A549 (cell line): ENCODE results near the gene CTNND2.

Experiments used
- ELK1 ChIP-seq: fragments of 150-350 bp; IDR thresholded peaks from 2 replicates; pipeline ENCODE4 v1.6.1; 2014; ENCODE audit warnings: low read depth, mild to moderate bottlenecking, low read length
- EP300 ChIP-seq, 2 experiments: fragments of >200 bp; sonication (Bioruptor Twin); formaldehyde crosslinking; IDR thresholded peaks; 2 replicates in 1 of 2; 3 replicates in 1 of 2; pipeline ENCODE4 v1.6.1; 2016 to 2017
- HMGXB4 ChIP-seq: fragments of 250-450 bp; sonication (Bioruptor Pico); IDR thresholded peaks from 2 replicates; pipeline ENCODE4 v1.5.0; 2021; ENCODE audit warnings: mild to moderate bottlenecking, moderate library complexity, borderline replicate concordance
- JUNB ChIP-seq: fragments of >200 bp; sonication (Bioruptor Twin); formaldehyde crosslinking; IDR thresholded peaks from 2 replicates; pipeline ENCODE4 v1.6.1; 2016
- KDM1A ChIP-seq: fragments of 200-600 bp; sonication (generic); IDR thresholded peaks from 2 replicates; pipeline ENCODE4 v1.6.1; 2016; ENCODE audit warnings: low read depth, mild to moderate bottlenecking
- KDM5A ChIP-seq: fragments of 200-600 bp; sonication (generic); IDR thresholded peaks from 2 replicates; pipeline ENCODE4 v1.6.1; 2016; ENCODE audit warnings: antibody characterized with exemption, mild to moderate bottlenecking
- POLR2A ChIP-seq: IDR thresholded peaks from 2 replicates; pipeline ENCODE4 v1.6.1; 2012; ENCODE audit warnings: mild to moderate bottlenecking, low read length
- POLR2AphosphoS2 ChIP-seq: conservative IDR thresholded peaks from 2 replicates; pipeline ENCODE4 v1.6.1; 2012; ENCODE audit warnings: low read length, improper control_type of control experiment, inconsistent platforms
- RAD21 ChIP-seq, 2 experiments: fragments of >200 bp in 1 of 2; sonication (Bioruptor Twin) in 1 of 2; formaldehyde crosslinking in 1 of 2; IDR thresholded peaks in 1 of 2; conservative IDR thresholded peaks in 1 of 2; 2 replicates in 1 of 2; 3 replicates in 1 of 2; pipeline ENCODE4 v1.6.1; 2012 to 2018; ENCODE audit warnings: inconsistent platforms in 1 of 2
- RARB ChIP-seq: fragments of 250-450 bp; sonication (Bioruptor Pico); IDR thresholded peaks from 2 replicates; pipeline ENCODE4 v1.8.0; 2021; ENCODE audit warnings: mild to moderate bottlenecking, moderate library complexity
- RFX5 ChIP-seq: fragments of 450-650 bp; IDR thresholded peaks from 2 replicates; pipeline ENCODE4 v1.7.1; 2014; ENCODE audit warnings: antibody characterized with exemption, mild to moderate bottlenecking, moderate library complexity
- SREBF2 ChIP-seq: fragments of 450-650 bp; IDR thresholded peaks from 2 replicates; pipeline ENCODE4 v1.6.1; 2014; ENCODE audit warnings: mild to moderate bottlenecking, moderate library complexity
- TF ChIP-seq, protein P1 (sequence below): fragments of >200 bp; sonication (Bioruptor Twin); formaldehyde crosslinking; IDR thresholded peaks from 3 replicates; pipeline ENCODE4 v1.5.1; 2016

GRCh38 chr5:11918463-11919045 is 14.3 kb upstream of the CTNND2 start:
- TF ChIP-seq, protein P1, sequence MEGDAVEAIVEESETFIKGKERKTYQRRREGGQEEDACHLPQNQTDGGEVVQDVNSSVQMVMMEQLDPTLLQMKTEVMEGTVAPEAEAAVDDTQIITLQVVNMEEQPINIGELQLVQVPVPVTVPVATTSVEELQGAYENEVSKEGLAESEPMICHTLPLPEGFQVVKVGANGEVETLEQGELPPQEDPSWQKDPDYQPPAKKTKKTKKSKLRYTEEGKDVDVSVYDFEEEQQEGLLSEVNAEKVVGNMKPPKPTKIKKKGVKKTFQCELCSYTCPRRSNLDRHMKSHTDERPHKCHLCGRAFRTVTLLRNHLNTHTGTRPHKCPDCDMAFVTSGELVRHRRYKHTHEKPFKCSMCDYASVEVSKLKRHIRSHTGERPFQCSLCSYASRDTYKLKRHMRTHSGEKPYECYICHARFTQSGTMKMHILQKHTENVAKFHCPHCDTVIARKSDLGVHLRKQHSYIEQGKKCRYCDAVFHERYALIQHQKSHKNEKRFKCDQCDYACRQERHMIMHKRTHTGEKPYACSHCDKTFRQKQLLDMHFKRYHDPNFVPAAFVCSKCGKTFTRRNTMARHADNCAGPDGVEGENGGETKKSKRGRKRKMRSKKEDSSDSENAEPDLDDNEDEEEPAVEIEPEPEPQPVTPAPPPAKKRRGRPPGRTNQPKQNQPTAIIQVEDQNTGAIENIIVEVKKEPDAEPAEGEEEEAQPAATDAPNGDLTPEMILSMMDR: no peak
- no peak for TF ChIP-seq ELK1
- TF ChIP-seq EP300 (IDR thresholded peaks at IDR 0.05): no peak
- TF ChIP-seq RAD21 (conservative IDR thresholded peaks at IDR 0.05 in 1 of 2, IDR thresholded peaks at IDR 0.05 in 1 of 2): no peak
- no peak for TF ChIP-seq POLR2A
- TF ChIP-seq RARB (CRISPR knock-in tag): no peak
- no peak for TF ChIP-seq JUNB
- no peak for TF ChIP-seq KDM5A
- no peak for TF ChIP-seq KDM1A
- TF ChIP-seq POLR2AphosphoS2: no peak
- no peak for TF ChIP-seq SREBF2
- no peak for TF ChIP-seq HMGXB4 (CRISPR knock-in tag)
- no peak for TF ChIP-seq RFX5
